ENCODE data around the gene CRLF2.
"Not testable (repeated sequence)": the region's sequence is repeated elsewhere in the genome, so short reads cannot be mapped to it uniquely, and the experiment has no call there.

CRLF2 gene

GRCh38 chrX:1165535-1166196, 46.8 kb downstream of the CRLF2 start:
- DNase-seq: no peak

GRCh38 chrX:1164322-1165288, 47.8 kb downstream of the CRLF2 start:
- no peak for DNase-seq

DNA sequence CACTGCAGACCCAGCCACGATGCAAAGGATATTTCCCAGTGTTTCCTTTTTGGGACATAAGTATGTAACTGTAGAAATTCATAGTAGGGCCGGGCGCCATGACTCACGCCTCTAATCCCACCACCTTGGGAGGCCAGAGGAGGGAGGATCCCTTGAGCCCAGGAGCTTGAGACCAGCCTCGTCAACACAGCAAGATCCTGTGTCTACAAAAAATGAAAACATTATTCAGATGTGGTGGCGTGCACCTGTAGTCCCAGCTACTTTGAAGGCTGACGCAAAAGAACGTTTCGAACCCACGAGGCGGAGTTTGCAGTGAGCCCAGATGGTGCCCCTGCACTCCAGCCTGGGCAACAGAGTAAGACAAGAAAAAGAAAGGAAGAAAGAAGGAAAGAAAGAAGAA, 49.2 kb downstream of the CRLF2 start:
- DNase-seq: no peak

DNA sequence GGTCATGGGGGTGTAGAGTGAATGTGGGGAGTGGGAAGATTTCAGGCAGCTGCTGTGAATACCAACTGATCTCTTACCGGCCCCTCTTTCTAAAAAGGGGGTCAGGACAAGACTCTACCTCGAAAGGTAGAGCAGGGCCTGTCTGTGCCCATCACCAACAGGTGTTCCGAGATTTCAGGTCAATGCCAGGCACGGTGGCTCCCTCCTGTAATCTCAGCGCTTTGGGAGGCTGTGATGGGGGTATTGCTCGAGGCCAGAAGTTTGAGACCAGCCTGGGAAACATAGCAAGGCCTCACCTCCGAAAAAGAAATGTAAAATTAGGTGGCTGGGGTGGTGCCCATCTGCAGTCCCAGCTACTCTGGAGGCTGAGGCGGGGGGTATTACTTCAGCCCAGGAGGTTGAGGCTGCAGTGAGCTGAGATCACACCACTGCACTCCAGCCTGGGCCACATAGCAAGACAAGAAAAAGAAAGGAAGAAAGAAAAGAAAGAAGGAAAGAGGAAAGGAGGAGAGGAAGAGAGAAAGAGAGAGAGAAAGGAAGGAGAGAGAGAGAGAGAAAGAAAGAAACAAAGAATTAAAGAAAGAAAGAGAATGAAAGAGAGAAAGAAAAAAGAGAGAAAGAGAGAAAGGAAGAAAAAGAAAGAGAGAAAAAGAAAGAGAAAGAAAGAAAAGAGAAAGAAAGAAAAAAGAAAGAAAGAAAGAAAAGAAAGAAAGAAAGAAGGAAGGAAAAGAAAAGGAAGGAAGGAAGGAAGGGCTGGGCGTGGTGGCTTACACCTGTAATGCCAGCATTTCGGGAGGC, 50.1 kb downstream of the CRLF2 start:
- DNase-seq: no peak

- no peak for DNase-seq
Measured at GRCh38 chrX:1159548-1159947, 52.9 kb downstream of the CRLF2 start.

DNA sequence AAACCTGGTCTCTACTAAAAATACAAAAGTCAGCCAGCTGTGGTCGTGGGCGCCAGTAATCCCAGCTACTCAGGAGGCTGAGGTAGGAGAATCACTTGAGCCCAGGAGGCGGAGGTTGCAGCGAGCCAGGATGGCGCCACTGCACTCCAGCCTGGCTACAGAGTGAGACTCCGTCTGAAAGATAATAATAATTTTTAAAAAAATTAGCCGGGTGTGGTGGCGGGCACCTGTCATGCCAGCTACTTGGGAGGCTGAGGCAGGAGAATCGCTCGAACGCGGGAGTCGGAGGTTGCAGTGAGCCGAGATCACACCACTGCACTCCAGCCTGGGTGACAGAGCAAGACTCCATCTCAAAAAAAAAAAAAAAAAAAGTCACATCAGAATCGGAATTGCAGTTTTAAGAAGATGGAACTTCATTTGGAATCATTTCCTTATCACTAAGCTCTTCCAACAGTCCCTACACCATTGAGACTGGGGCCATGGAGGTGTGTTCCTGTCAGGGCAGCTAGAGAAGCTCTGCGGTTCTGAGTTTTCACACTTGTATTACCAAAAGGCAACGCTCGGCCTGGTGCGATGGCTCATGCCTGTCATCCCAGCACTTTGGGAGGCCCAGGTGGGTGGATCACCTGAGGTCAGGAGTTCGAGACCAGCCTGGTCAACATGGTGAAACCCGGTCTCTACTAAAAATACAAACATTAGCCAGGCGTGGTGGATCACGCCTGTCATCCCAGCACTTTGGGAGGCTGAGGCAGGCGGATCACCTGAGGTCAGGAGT, 55.6 kb downstream of the CRLF2 start:
- DNase-seq: not testable (repeated sequence)

GRCh38 chrX:1153940-1154339, 58.5 kb downstream of the CRLF2 start:
- DNase-seq: no peak

DNA sequence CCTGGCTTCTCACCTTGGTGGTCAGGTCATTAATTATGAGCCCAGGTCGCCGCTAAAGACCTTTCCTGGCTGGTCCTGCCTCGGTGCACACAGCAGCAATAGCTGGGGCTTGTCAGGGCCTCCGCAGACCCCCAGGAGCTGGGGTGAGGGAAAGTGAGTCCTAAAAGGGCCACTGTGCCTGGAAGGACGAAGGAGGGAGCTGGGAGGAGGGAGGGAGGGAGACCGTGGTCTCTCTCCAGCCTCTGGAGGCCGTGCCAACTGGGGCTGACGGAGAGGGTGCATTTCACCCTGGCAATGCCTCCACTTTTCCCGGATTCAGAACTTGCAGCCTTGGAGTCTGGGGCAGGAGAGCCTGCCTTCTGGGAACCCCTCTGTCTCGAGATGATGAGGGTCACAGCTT, 60.4 kb downstream of the CRLF2 start:
- DNase-seq: no peak

DNA sequence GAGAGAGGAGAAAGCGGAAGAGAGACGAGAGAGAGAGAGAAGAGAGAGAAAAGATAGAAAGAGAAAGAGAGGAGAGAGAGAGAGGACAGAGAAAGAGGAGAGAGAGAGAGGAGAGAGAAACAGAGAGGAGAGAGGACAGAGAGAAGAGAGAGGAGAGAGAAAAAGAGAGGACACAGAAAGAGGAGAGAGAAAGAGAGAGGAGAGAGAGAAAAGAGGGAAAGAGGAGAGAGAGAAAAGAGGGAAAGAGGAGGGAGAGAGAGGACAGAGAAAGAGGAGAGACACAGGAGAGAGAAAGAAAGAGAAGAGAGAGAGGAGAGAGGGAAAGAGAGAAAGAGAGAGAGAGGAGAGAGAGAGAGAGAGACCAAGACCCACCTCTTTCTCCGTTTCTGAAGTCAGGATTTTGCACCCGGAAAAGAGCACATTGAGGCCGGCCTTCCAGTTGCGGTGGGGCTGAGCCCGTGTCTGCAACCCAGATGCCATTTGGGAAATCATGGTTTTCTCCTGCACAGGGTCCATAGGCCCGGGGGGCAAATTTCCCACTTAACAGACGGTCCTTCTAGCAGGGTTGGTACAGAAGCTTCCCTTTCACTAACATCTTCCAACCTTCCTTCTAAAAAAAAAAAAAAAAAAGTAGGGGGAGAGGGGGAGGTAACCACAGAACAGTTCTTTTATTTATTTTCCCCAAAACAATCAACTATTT, 60.9 kb downstream of the CRLF2 start:
- DNase-seq: no peak

- DNase-seq: no peak
Measured at GRCh38 chrX:1150569-1151347, 61.7 kb downstream of the CRLF2 start.

DNA sequence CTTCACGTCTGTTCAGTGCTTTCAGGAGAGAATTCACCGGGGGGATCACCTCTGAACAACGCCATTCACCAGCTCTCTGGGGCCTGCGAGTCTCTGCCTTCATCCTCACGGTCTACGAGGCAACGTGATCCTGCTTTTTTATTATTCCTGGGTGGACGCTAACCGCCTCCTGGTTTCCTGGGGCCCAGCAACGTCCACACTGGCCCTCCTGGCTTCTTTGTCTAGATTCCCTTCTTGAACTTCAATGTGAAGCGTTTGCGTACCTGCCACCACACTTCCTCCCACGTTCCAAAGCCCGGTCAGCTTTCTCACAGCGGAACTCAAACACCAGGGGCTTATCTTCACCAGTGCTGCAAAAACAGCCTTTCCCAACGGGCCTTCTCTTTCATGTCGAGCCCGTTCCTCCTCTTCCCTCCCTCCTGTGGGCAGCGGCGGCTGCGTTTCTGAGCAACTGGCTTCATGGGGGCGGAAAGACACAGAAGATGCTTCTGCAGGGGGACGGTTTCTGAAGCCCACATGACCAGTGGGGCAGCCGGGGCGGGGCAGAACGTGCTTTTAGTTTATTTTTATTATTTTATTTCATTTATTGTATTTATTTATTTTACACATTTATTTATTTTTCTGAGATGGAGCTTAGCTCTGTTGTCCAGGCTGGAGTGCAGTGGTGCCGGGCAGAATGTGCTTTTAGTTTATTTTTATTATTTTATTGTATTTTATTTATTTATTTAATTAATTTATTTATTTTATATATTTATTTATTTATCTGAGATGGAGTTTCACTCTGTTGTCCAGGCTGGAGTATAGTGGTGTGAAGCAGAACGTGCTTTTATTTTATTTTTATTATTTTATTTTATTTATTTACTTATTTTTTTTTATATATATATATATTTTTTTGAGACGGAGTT, 64.6 kb downstream of the CRLF2 start:
- no peak for DNase-seq

- DNase-seq: no peak
Measured at GRCh38 chrX:1144293-1144692, 68.2 kb downstream of the CRLF2 start.
